ENCODE measurements around the gene BCL2L2. TPM values are rescaled to one million over a fixed set of nuclear protein-coding genes. Genes with fewer than 3 reads are reported as not detected.

The BCL2L2 gene
- total RNA-seq, 1 experiment from 2014 or later: 33.5 TPM

- ChIA-PET CTCF (no interaction called here), POLR2A (ENCODE audit: unreplicated experiment) (no interaction called here)
- no peaks in the 10 kb centered on the region for H3K9me3 ChIP-seq (ENCODE audit: low read length)
- H3K4me2 ChIP-seq (ENCODE audit: low read length): no peak overlapping the region
- intact Hi-C loops (cut with micrococcal nuclease): no loop called here
- no peak for ATAC-seq
- H3K4me1 ChIP-seq (ENCODE audit: insufficient read depth, low read length): no peaks in the 10 kb centered on the region
- H2AFZ ChIP-seq (ENCODE audit: low read length): no peak overlapping the region
- H3K79me2 ChIP-seq (ENCODE audit: low read length): no peaks in the 10 kb centered on the region
- DNase-seq: no peak
- no peak overlapping the region for H3K9ac ChIP-seq (ENCODE audit: low read length)
- no peak overlapping the region for H3K27ac ChIP-seq (ENCODE audit: low read length)
- H3F3A ChIP-seq (ENCODE audit: low read length, unreplicated experiment): no peaks in the 10 kb centered on the region
- BruUV-seq (replicated peaks): no TSS peak
- no peaks in the 10 kb centered on the region for H3K9me2 ChIP-seq (replicated peaks; ENCODE audit: low read length)
- H3K27me3 ChIP-seq (ENCODE audit: low read length): peaks cover 44% of the 10 kb centered on the region
- no peaks in the 10 kb centered on the region for H4K20me1 ChIP-seq (ENCODE audit: low read length)
- TF ChIP-seq EZH2phosphoT487 (IDR thresholded peaks at IDR 0.05; ENCODE audit: borderline replicate concordance, low read length) (no peak), EZH2 (IDR thresholded peaks at IDR 0.05; ENCODE audit: low read length, unreplicated experiment) (no peak), CTCF (conservative IDR thresholded peaks at IDR 0.05; ENCODE audit: low read depth, low read length) (no peak)
- H3K4me3 ChIP-seq (ENCODE audit: low read length): no peak overlapping the region
- H3K36me3 ChIP-seq (ENCODE audit: low read depth, low read length): no peaks in the 10 kb centered on the region
These were observed 53.3 kb downstream of the BCL2L2 start for GRCh38 chr14:23359722-23360447.

- no peak overlapping the region for H2AFZ ChIP-seq (ENCODE audit: low read length)
- H3K9me2 ChIP-seq (replicated peaks; ENCODE audit: low read length): no peaks in the 10 kb centered on the region
- no peak overlapping the region for H3K9ac ChIP-seq (ENCODE audit: low read length)
- H3K79me2 ChIP-seq (ENCODE audit: low read length): no peaks in the 10 kb centered on the region
- no peak for ATAC-seq
- no peaks in the 10 kb centered on the region for H3K4me1 ChIP-seq (ENCODE audit: insufficient read depth, low read length)
- no peaks in the 10 kb centered on the region for H3K36me3 ChIP-seq (ENCODE audit: low read depth, low read length)
- no peak overlapping the region for H3K27ac ChIP-seq (ENCODE audit: low read length)
- CTCF ChIA-PET: no interaction called here
- peaks cover 43% of the 10 kb centered on the region for H3K27me3 ChIP-seq (ENCODE audit: low read length)
- H3K9me3 ChIP-seq (ENCODE audit: low read length): no peaks in the 10 kb centered on the region
- no TSS peak for BruUV-seq (replicated peaks)
- H3K4me2 ChIP-seq (ENCODE audit: low read length): no peak overlapping the region
- POLR2A ChIA-PET (ENCODE audit: unreplicated experiment): no interaction called here
- no peaks in the 10 kb centered on the region for H3F3A ChIP-seq (ENCODE audit: low read length, unreplicated experiment)
- intact Hi-C loops (cut with micrococcal nuclease): no loop called here
- H4K20me1 ChIP-seq (ENCODE audit: low read length): no peaks in the 10 kb centered on the region
- TF ChIP-seq EZH2 (IDR thresholded peaks at IDR 0.05; ENCODE audit: low read length, unreplicated experiment) (no peak), CTCF (conservative IDR thresholded peaks at IDR 0.05; ENCODE audit: low read depth, low read length) (peak; percentile 32; the same call in 1 of the 2 replicates)
- no peak overlapping the region for H3K4me3 ChIP-seq (ENCODE audit: low read length)
- DNase-seq: no peak
These were observed 53.9 kb downstream of the BCL2L2 start for GRCh38 chr14:23360496-23360895.

GRCh38 chr14:23361320-23361719 lies 54.7 kb downstream of the BCL2L2 start:
- peaks cover 40% of the 10 kb centered on the region for H3K27me3 ChIP-seq (ENCODE audit: low read length)
- no peaks in the 10 kb centered on the region for H3K79me2 ChIP-seq (ENCODE audit: low read length)
- BruUV-seq (replicated peaks): no TSS peak
- no peak for DNase-seq
- H3K4me3 ChIP-seq (ENCODE audit: low read length): no peak overlapping the region
- no peak for TF ChIP-seq EZH2phosphoT487 (IDR thresholded peaks at IDR 0.05; ENCODE audit: borderline replicate concordance, low read length)
- no peak for TF ChIP-seq EZH2 (IDR thresholded peaks at IDR 0.05; ENCODE audit: low read length, unreplicated experiment)
- no peak for TF ChIP-seq CTCF (conservative IDR thresholded peaks at IDR 0.05; ENCODE audit: low read depth, low read length)
- no peaks in the 10 kb centered on the region for H3F3A ChIP-seq (ENCODE audit: low read length, unreplicated experiment)
- ChIA-PET POLR2A (ENCODE audit: unreplicated experiment) (no interaction called here), CTCF (no interaction called here)
- no peak overlapping the region for H2AFZ ChIP-seq (ENCODE audit: low read length)
- no peaks in the 10 kb centered on the region for H3K36me3 ChIP-seq (ENCODE audit: low read depth, low read length)
- peak; percentile 37 for ATAC-seq
- no peaks in the 10 kb centered on the region for H3K9me3 ChIP-seq (ENCODE audit: low read length)
- H4K20me1 ChIP-seq (ENCODE audit: low read length): no peaks in the 10 kb centered on the region
- H3K27ac ChIP-seq (ENCODE audit: low read length): no peak overlapping the region
- no peak overlapping the region for H3K9ac ChIP-seq (ENCODE audit: low read length)
- intact Hi-C loops (cut with micrococcal nuclease): no loop called here
- no peaks in the 10 kb centered on the region for H3K9me2 ChIP-seq (replicated peaks; ENCODE audit: low read length)
- H3K4me2 ChIP-seq (ENCODE audit: low read length): no peak overlapping the region
- no peaks in the 10 kb centered on the region for H3K4me1 ChIP-seq (ENCODE audit: insufficient read depth, low read length)
